Measurements from ENCODE around the gene MATN1.

GRCh38 chr1:30768159-30768829, 44.9 kb upstream of the MATN1 start:
- TF ChIP-seq CTCF (IDR thresholded peaks at IDR 0.05; ENCODE audit: poor library complexity) (no peak), EZH2 (IDR thresholded peaks at IDR 0.05; ENCODE audit: borderline replicate concordance) (no peak)
